ENCODE data around the gene MME.

Gene MME

DNA sequence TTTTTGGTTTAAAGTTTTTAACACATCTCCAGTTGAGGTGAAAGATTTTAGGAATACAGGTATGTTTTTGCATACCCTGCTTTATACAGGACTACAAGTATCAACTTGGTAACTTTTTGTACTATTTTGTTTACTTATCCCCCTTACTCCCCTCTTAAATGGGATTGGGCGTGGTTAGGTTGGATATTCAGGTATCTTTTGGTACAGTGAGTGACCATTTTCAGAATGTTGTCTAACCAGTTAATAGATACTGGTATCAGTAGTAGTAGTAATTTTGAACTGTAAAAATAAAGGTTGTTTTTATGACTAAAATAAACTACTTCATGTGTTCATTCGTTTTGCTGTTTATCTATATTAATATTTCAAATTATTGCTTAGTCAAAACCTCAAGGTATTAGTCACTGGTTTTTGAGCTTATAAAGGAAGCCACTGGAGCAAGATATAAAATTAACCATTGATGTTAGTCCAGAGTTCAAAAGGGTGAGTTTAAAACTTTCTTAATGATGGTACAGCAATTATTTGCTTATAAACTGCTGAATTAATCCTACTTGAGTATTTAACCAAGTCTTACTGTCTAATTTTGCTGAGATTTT lies 3.3 kb downstream of the MME start:
- Histone ChIP-seq H3K27ac (ENCODE audit: low read depth, low read length) (no peak overlapping the region), H3K79me2 (ENCODE audit: control insufficient read depth, insufficient read depth, low read length, unreplicated experiment) (peaks cover 39% of the 10 kb centered on the region), H3K4me3 (ENCODE audit: low read depth, low read length) (no peak overlapping the region), H2AFZ (ENCODE audit: low read length, unreplicated experiment) (no peak overlapping the region), H3K27me3 (ENCODE audit: insufficient read depth, low read length) (no peaks in the 10 kb centered on the region), H3K4me1 (ENCODE audit: control insufficient read depth, insufficient read depth, low read length, unreplicated experiment) (peaks cover 33% of the 10 kb centered on the region), H3K36me3 (ENCODE audit: insufficient read depth, low read length) (peaks cover 12% of the 10 kb centered on the region; the same call in 1 of the 2 replicates)

DNA sequence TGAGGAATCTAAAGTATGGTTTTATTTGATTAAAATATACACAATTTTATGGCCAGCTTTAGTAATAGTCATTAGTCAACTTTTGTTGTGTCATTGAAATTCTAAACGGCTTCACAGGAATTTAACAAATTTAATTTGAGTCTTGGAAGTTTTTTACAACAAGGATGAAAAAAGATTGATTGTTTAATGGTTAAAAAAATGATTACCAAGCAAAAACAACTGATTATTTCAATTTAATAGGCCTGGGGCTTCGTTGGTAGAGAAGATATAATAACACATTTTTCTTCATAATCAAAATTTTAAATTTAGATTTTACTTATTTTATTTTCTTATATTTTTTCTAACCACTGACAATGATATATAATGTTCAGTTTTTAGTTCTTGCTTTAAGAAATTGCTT lies 4.4 kb downstream of the MME start:
- Histone ChIP-seq H3K36me3 (ENCODE audit: insufficient read depth, low read length) (peaks cover 12% of the 10 kb centered on the region; the same call in 1 of the 2 replicates), H3K27ac (ENCODE audit: low read depth, low read length) (no peak overlapping the region), H3K4me1 (ENCODE audit: control insufficient read depth, insufficient read depth, low read length, unreplicated experiment) (peaks cover 41% of the 10 kb centered on the region), H2AFZ (ENCODE audit: low read length, unreplicated experiment) (no peak overlapping the region), H3K4me3 (ENCODE audit: low read depth, low read length) (no peak overlapping the region), H3K27me3 (ENCODE audit: insufficient read depth, low read length) (no peaks in the 10 kb centered on the region), H3K79me2 (ENCODE audit: control insufficient read depth, insufficient read depth, low read length, unreplicated experiment) (peaks cover 35% of the 10 kb centered on the region)

DNA sequence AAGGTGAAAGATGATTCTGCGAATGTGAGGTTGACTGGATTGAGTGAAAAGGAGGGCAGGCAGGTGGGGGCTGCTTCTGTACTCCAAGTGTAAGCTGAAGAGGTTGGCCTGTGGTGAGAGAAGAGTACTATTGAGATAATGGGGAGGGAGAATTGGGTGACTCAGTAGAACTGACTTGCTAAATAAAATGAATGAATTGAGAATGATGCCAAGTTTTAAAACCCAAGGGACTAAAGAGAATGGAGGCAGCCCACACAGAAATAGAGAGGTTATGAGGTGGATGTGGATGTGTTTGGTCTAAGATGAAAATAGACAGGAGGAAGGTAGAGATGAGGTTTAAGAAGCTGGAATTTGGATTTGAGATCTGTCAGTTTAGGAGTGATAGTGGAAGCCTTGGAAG lies 5.9 kb downstream of the MME start:
- H2AFZ ChIP-seq (ENCODE audit: low read length, unreplicated experiment), result no peak overlapping the region
- H3K36me3 ChIP-seq (ENCODE audit: insufficient read depth, low read length), result peaks cover 16% of the 10 kb centered on the region
- H3K79me2 ChIP-seq (ENCODE audit: control insufficient read depth, insufficient read depth, low read length, unreplicated experiment), result peaks cover 22% of the 10 kb centered on the region
- H3K4me1 ChIP-seq (ENCODE audit: control insufficient read depth, insufficient read depth, low read length, unreplicated experiment), result peaks cover 41% of the 10 kb centered on the region
- no peaks in the 10 kb centered on the region for H3K27me3 ChIP-seq (ENCODE audit: insufficient read depth, low read length)
- no peak overlapping the region for H3K4me3 ChIP-seq (ENCODE audit: low read depth, low read length)
- no peak overlapping the region for H3K27ac ChIP-seq (ENCODE audit: low read depth, low read length)

DNA sequence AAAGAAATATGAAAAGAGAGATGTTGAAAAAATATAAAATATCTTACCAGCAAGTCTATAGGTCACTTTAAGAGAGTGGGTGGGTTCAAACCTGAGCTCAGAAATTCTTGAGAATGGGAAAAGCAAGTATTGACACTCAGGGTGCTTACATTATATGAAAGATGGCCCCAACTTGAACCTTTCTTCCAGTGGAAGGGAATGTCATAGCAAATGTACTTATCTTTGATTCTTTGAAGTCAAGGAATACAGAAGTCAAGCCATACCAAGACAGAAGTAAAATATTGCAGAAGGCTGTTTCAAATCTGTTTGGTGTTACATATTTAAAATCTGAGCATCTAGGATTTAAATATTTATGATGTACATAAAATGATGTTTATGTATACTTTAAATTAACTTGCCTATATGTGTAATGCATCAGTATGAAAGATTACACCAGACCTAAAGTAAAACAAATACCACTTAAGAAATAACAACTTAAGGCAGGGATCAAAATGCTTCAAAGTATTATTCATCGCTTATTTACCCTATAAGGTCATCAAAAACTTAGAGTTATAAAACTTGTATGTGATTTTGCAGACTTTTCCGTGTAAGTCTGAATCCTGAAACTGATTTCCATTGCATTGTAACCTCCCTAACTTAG lies 8.7 kb downstream of the MME start:
- H3K4me1 ChIP-seq (ENCODE audit: control insufficient read depth, insufficient read depth, low read length, unreplicated experiment), result peaks cover 18% of the 10 kb centered on the region
- peaks cover 16% of the 10 kb centered on the region for H3K36me3 ChIP-seq (ENCODE audit: insufficient read depth, low read length)
- H3K4me3 ChIP-seq (ENCODE audit: low read depth, low read length), result no peak overlapping the region
- no peak overlapping the region for H2AFZ ChIP-seq (ENCODE audit: low read length, unreplicated experiment)
- H3K79me2 ChIP-seq (ENCODE audit: control insufficient read depth, insufficient read depth, low read length, unreplicated experiment), result no peaks in the 10 kb centered on the region
- H3K27me3 ChIP-seq (ENCODE audit: insufficient read depth, low read length), result no peaks in the 10 kb centered on the region
- no peak overlapping the region for H3K27ac ChIP-seq (ENCODE audit: low read depth, low read length)

DNA sequence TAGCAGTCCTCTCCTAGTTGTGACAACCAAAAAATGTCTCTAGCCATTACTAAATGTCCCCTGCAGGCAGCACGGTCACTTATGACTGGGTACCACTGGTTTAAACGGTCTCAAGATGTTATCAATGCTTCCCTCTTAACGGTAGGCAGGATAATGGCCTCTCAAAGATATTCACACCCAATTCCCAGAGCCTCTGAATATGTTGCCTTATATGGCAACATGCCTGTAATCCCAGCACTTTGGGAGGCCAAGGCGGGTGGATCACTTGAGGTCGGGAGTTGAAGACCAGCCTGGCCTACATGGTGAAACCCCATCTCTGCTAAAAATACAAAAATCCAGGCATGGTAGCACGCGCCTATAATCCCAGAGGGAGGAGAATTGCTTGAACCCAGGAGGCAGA lies 9.4 kb downstream of the MME start:
- Histone ChIP-seq H3K4me1 (ENCODE audit: control insufficient read depth, insufficient read depth, low read length, unreplicated experiment) (peaks cover 18% of the 10 kb centered on the region), H3K27ac (ENCODE audit: low read depth, low read length) (no peak overlapping the region), H3K79me2 (ENCODE audit: control insufficient read depth, insufficient read depth, low read length, unreplicated experiment) (no peaks in the 10 kb centered on the region), H2AFZ (ENCODE audit: low read length, unreplicated experiment) (no peak overlapping the region), H3K27me3 (ENCODE audit: insufficient read depth, low read length) (no peaks in the 10 kb centered on the region), H3K36me3 (ENCODE audit: insufficient read depth, low read length) (peaks cover 11% of the 10 kb centered on the region), H3K4me3 (ENCODE audit: low read depth, low read length) (no peak overlapping the region)

DNA sequence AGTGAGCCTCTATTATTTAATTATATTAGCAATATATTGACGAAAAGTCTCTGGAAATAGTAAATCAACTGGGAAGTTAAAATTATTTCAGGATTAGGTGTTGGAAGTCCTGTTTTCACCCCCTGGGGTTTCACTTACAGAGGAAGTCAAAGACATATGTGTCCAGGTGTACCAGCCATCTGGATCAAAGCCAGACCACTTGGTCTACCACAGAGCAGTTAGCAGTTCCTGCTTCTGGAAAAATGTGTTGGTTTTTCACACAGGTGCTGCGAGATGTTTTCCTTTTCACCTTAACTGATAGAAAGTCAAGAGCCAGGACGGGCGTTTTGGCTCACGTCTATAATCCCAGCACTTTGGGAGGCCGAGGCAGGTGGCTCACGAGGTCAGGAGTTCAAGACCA lies 13.1 kb downstream of the MME start:
- no peaks in the 10 kb centered on the region for H3K79me2 ChIP-seq (ENCODE audit: control insufficient read depth, insufficient read depth, low read length, unreplicated experiment)
- peaks cover 9% of the 10 kb centered on the region for H3K4me1 ChIP-seq (ENCODE audit: control insufficient read depth, insufficient read depth, low read length, unreplicated experiment)
- no peak overlapping the region for H3K27ac ChIP-seq (ENCODE audit: low read depth, low read length)
- H3K36me3 ChIP-seq (ENCODE audit: insufficient read depth, low read length), result peaks cover 10% of the 10 kb centered on the region
- no peak overlapping the region for H3K4me3 ChIP-seq (ENCODE audit: low read depth, low read length)
- no peaks in the 10 kb centered on the region for H3K27me3 ChIP-seq (ENCODE audit: insufficient read depth, low read length)
- H2AFZ ChIP-seq (ENCODE audit: low read length, unreplicated experiment), result no peak overlapping the region

DNA sequence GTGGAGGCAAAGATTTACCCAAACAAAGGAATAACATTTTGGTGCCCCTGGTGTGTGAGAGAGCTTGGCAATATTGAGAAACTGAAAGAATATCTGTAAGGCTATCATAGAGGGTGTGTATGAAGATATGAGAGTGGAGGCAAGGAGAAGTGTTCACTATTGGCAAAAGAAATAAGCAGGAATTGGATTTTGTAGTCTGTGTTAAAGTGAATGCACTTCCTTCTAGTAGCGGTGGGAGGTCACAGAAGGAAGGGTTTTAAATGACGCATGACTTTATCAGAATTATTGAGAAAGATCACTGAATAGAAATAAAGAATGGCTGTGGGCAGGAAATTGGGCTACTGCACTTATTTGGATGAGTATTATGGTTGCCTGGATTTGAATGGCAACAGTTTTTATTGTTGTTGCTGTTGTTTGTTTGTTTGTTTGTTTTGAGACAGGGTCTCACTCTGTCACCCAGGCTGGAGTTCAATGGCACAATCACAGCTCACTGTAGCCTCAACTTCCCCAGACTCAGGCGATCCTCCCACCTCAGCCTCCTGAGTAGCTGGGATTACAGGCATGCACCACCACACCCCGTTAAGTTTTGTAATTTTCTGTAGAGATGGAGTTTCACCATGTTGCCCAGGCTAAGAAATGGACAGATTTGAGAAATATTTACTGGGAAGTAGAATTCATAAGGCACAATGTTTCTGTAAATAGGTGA lies 16.3 kb downstream of the MME start:
- Histone ChIP-seq H3K79me2 (ENCODE audit: control insufficient read depth, insufficient read depth, low read length, unreplicated experiment) (no peaks in the 10 kb centered on the region), H3K4me3 (ENCODE audit: low read depth, low read length) (no peak overlapping the region), H3K4me1 (ENCODE audit: control insufficient read depth, insufficient read depth, low read length, unreplicated experiment) (peaks cover 7% of the 10 kb centered on the region)

DNA sequence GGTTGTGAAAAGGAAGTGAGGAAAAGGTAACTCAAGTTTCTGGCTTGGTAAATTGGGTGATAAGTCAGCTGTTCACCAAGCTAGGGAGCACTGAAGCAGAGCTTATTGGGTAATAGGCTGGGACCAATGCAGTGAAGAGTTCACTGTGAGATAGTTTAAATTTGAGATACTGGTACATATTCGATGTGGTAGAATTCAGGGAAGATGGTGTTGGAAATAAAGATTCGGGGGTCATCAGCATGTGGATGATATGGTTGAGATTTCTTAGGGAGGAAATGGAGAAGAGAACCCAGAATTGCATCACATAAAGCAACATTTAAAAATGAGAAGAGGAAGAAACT lies 16.9 kb downstream of the MME start:
- Histone ChIP-seq H3K4me1 (ENCODE audit: control insufficient read depth, insufficient read depth, low read length, unreplicated experiment) (peaks cover 12% of the 10 kb centered on the region), H3K4me3 (ENCODE audit: low read depth, low read length) (no peak overlapping the region), H3K27me3 (ENCODE audit: insufficient read depth, low read length) (no peaks in the 10 kb centered on the region), H2AFZ (ENCODE audit: low read length, unreplicated experiment) (no peak overlapping the region), H3K36me3 (ENCODE audit: insufficient read depth, low read length) (peaks cover 9% of the 10 kb centered on the region), H3K27ac (ENCODE audit: low read depth, low read length) (no peak overlapping the region), H3K79me2 (ENCODE audit: control insufficient read depth, insufficient read depth, low read length, unreplicated experiment) (no peaks in the 10 kb centered on the region)

More for the DNA sequence above, 16.3 kb downstream of the MME start:
- Histone ChIP-seq H2AFZ (ENCODE audit: low read length, unreplicated experiment) (no peak overlapping the region), H3K27ac (ENCODE audit: low read depth, low read length) (no peak overlapping the region), H3K36me3 (ENCODE audit: insufficient read depth, low read length) (peaks cover 9% of the 10 kb centered on the region), H3K27me3 (ENCODE audit: insufficient read depth, low read length) (no peaks in the 10 kb centered on the region)

DNA sequence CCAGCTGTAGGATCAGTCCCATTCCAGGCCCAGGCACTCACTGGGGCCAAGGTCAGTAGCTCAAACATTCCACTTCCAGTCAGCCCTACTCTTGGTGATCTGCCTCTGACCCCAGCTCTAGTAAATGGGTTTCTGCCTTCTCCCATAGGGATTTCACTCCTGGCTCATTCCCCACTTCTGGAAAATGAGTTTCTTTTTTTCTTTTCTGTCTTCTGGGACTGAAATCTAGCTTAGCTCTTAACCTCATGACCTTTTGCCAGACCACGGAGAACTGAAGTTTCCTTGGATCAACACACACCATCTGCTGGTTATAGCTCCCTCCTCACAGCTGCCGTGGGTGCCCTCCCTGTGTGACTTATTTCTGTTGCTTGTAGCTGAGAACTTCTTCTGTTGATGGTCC lies 21.3 kb downstream of the MME start:
- H2AFZ ChIP-seq (ENCODE audit: low read length, unreplicated experiment), result no peak overlapping the region
- H3K27me3 ChIP-seq (ENCODE audit: insufficient read depth, low read length), result no peaks in the 10 kb centered on the region
- peaks cover 21% of the 10 kb centered on the region for H3K4me1 ChIP-seq (ENCODE audit: control insufficient read depth, insufficient read depth, low read length, unreplicated experiment)
- no peaks in the 10 kb centered on the region for H3K79me2 ChIP-seq (ENCODE audit: control insufficient read depth, insufficient read depth, low read length, unreplicated experiment)
- peaks cover 13% of the 10 kb centered on the region for H3K36me3 ChIP-seq (ENCODE audit: insufficient read depth, low read length)
- H3K27ac ChIP-seq (ENCODE audit: low read depth, low read length), result peak overlapping the region; percentile 1
- H3K4me3 ChIP-seq (ENCODE audit: low read depth, low read length), result no peak overlapping the region

DNA sequence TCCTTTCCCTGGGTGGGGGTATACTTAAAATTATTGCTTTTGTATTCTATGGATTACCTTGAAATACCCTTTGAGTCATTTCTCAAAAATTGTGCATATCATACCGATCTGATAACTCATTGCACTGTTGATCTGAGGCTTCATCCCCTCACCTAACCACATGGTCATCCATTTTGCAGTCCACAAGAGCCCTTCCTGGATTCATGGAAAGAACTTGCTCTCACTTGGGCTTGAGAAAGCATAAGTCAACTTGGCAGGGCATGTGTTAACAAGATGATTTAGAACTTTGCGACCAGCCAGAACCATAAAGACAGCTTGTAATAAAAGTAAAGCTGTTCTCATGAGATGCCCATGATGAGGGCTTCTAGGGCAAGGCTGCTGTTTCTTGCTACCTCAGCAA lies 22.2 kb downstream of the MME start:
- Histone ChIP-seq H3K36me3 (ENCODE audit: insufficient read depth, low read length) (peaks cover 8% of the 10 kb centered on the region; the same call in 1 of the 2 replicates), H3K79me2 (ENCODE audit: control insufficient read depth, insufficient read depth, low read length, unreplicated experiment) (no peaks in the 10 kb centered on the region), H3K4me1 (ENCODE audit: control insufficient read depth, insufficient read depth, low read length, unreplicated experiment) (peaks cover 21% of the 10 kb centered on the region), H2AFZ (ENCODE audit: low read length, unreplicated experiment) (no peak overlapping the region), H3K27ac (ENCODE audit: low read depth, low read length) (no peak overlapping the region), H3K27me3 (ENCODE audit: insufficient read depth, low read length) (no peaks in the 10 kb centered on the region), H3K4me3 (ENCODE audit: low read depth, low read length) (no peak overlapping the region)

DNA sequence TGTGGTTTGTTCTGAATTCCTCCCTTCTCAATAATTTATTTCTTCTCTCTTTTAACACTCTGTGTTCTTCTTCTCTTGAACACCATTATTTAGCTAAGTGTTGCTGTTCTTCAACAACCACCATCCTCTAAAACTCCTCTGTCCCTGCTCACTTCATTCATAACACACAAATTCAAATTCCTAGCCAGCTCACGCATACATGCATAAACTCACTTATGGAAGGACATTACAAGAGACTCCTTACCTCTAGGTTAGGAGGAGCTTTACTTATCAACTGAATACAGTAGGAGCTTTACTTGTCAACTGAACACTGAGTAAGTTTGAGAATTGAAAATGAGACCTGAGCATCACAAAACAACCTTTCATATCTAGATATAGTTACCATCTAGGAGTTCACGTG lies 23.6 kb downstream of the MME start:
- no peak overlapping the region for H2AFZ ChIP-seq (ENCODE audit: low read length, unreplicated experiment)
- no peak overlapping the region for H3K4me3 ChIP-seq (ENCODE audit: low read depth, low read length)
- H3K79me2 ChIP-seq (ENCODE audit: control insufficient read depth, insufficient read depth, low read length, unreplicated experiment), result no peaks in the 10 kb centered on the region
- peaks cover 8% of the 10 kb centered on the region; the same call in 1 of the 2 replicates for H3K36me3 ChIP-seq (ENCODE audit: insufficient read depth, low read length)
- no peaks in the 10 kb centered on the region for H3K27me3 ChIP-seq (ENCODE audit: insufficient read depth, low read length)
- H3K4me1 ChIP-seq (ENCODE audit: control insufficient read depth, insufficient read depth, low read length, unreplicated experiment), result peaks cover 21% of the 10 kb centered on the region
- H3K27ac ChIP-seq (ENCODE audit: low read depth, low read length), result no peak overlapping the region

Data from ACC112 (cell line).